GM19324 (cell line): ENCODE results near the gene TOMM22.

Source experiments
- ATAC-seq: cut with Tn5 transposase; IDR thresholded peaks from one replicate; pipeline ENCODE4 v1.9.1; 2021; ENCODE audit warnings: mild to moderate bottlenecking, moderate library complexity; ENCODE audit not compliant: unreplicated experiment, low FRiP score

Gene TOMM22

DNA sequence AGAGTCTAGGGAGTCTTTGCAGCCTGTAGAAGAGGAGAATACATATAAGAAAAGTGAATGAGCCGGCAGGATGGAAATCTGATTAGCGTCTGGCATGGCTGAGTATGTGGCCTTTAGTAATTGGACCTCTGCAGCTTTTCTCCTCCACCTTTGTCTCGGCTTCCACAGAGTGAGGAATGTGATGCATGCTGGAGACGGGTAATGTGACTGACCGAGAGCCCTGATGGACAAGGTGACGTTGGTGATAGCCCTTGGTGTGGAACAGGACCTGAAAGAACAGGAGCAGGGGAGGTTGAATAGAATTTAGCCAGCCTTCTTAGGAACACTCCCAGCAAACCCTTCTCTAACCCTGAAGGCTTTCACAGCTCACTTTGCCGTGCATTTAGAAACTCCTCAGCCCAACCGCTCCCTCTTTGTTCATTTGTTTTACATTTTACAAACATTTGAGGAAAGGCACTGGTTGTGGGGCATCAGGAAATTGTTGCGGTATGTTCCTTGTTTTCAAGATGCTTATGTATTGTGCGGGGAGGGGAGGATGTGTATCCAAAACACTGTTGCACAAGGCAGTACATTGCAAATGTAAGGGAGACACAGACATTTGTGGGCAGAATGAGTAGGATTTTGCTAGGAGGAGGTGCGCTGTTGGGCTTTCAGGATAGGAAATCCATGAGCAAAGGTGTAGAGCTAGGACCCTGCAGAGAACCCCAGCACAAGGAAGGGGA, 30.9 kb downstream of the TOMM22 start:
- no peak for ATAC-seq

DNA sequence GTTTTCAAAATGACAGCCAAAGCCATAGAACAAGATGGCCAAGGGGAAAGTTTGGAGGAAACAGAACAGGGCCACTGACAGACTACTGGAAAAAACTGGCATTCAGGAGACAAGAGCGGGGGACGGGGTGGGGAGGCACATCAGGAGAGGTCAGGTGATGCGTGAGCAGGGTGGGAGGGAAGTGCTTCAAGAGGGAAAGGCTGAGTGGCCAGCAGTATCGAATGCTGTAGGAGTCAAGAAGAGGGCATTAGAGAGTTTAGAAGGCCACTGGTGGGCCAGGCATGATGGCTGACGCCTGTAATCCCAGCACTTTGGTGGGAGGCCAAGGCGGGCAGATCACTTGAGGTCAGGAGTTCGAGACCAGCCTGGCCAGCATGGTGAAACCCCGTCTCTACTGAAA, 32.2 kb downstream of the TOMM22 start:
- no peak for ATAC-seq

DNA sequence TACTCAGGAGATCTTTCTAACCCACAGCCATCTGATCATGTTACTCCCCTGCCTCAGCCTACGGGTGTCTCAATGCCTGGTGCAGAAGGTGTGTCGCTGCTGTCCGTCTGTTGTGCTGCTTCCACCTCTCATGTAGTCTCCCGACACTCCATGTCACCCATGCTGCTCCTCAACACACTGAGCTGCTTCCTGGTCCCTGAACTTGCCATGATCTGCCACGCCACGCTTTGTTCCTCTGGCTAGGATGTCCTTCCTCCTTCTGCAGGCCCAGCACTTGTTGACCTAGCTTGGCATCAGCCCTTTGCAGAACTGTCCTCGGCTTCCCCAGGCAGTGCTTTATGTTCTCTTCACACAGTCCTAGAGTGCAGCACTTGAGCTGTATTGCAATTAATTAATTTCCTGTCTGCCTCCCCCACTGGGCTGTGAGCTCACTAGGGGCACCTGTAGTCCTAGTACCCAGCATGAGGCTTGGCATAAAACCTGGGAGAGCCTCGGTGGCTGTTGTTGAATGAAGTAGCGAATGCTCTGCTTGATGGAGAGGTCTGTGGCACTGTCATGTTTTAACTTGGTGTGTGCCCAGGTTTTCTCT, 33.5 kb downstream of the TOMM22 start:
- no peak for ATAC-seq

GRCh38 chr22:38715852-38716251, 34.1 kb downstream of the TOMM22 start:
- ATAC-seq: no peak

GRCh38 chr22:38716271-38716670, 34.5 kb downstream of the TOMM22 start:
- no peak for ATAC-seq

- no peak for ATAC-seq
Measured at GRCh38 chr22:38716826-38717225, 35.1 kb downstream of the TOMM22 start.

DNA sequence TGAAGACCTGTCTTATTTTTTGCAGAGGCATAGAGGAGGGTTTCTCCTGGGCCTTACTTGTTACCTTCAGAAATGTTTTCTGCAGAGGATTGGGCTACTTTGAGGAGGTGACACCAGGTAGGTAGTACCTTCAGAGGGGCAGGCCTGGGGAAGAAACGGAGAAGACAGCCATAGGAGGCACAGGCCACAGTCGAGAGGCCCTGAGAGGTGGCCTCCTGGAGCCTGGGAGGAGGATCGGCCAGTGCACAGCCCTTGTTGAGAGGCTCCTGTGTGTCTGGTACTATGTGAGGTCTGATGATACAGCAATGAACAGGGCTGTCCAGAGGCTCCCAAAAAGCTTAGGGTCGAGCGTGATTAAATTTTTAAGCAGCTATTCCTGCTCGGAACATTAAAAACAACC, 35.5 kb downstream of the TOMM22 start:
- no peak for ATAC-seq

- ATAC-seq: no peak
Measured at GRCh38 chr22:38718414-38718813, 36.7 kb downstream of the TOMM22 start.

GRCh38 chr22:38719196-38719595, 37.4 kb downstream of the TOMM22 start:
- ATAC-seq: no peak

DNA sequence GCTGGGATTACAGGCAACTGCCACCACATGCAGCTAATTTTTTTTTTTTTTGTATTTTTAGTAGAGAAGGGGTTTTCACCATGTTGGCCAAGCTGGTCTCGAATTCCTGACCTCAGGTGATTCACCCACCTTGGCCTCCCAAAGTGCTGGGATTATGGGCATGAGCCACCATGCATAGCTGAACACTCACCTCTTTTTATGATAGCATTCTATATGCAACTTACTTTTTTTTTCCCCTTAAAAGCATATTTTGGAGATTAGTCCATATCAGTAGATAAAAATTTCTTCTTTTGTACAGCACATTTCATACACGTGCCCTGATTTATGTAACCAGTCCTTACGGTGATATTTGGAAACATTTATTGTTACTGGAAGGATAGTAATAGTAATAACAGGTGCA, 38.6 kb downstream of the TOMM22 start:
- ATAC-seq: no peak

DNA sequence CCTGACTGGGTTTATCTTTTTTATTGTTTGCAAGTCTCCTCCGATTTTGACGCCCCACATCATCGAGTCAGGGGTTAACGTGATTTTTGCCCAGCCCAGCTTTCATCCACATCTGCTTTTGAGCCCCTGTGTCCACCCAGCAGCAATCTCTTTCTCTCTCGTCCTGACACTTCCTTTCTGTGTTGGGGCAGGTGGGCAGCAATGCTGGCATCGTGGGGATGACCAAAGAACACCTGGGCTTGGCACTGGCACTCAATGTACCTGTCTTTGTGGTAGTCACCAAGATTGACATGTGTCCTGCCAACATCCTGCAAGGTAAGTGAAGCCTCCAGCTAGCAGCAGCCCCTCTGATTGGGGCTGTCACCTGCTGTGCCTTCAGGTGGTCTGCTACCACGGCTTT, 39.8 kb downstream of the TOMM22 start:
- ATAC-seq: no peak

DNA sequence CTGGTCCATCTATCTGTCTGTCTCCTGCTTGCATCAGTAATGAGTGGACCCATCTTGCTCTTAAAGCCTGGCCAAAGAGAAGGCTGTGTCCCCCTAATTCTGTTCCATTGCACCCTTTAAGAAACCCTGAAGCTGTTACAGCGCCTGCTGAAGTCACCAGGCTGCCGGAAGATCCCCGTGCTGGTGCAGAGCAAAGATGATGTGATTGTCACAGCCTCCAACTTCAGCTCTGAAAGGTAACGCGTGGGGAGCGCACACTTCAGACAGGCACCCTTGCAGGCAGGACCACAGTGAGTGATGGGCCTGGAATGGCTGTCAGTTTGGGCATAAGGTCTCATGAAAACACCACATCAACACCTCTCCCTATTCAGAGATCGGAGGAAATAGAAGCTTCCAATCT, 42.4 kb downstream of the TOMM22 start:
- ATAC-seq: no peak

DNA sequence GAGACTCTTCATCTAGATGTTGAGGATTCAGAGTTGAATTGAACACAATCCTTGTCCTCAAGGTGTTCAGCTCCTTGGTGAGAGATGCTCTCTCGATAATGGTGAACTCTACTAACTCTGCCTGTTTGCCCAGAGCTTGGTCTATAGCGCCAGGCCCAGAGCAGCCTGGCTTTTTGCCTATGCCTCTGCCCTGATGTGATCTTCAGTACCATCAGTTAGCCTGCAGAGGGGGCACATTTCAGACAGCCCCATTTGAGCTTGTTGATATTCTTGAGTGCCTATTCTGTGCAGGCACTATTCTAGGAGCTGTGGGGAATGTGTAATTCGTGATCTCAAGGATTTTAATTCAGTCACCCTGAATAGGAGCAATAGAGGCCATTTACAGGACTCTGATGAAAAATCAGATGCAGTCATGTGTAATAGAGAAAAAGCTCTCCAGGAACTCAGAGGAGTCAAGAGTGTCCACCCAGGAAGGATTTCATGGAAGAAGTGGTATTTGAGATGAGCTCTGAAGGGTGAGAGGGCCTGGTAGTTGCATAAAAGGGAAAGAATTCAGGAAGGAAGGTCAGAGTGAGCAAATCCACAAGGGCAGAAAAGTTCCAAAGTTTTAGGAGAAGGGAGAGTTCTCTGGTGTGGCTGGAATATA, 43.3 kb downstream of the TOMM22 start:
- ATAC-seq: no peak

DNA sequence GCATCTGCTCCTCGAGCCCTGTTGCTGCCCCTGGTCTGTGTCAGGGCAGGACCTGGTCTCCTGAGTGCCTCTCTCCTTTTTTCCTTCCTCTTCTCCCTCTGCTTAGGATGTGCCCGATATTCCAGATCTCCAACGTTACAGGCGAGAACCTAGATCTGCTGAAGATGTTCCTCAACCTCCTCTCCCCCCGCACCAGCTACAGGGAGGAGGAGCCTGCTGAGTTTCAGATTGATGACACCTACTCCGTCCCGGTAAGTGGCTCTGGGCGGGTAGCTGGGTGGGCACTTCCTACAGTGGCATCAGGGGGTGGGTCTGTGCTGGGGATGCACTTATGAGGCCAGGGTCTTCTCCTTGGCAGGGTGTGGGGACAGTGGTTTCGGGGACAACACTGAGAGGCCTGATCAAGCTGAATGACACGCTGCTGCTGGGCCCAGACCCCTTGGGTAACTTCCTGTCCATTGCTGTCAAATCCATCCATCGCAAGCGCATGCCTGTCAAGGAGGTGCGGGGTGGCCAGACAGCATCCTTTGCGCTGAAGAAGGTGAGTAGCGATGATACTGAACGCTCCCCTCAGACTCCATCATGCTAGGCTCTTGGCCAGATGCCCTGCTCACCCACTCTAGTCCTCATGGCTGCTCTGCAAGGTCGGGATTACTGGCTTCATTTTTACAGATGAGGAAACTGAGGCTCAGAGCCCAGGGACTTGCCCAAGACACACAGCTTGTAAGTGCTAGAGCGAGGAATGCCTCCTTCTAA, 44.3 kb downstream of the TOMM22 start:
- no peak for ATAC-seq

- no peak for ATAC-seq
Measured at GRCh38 chr22:38727123-38727522, 45.4 kb downstream of the TOMM22 start.

GRCh38 chr22:38727530-38728451, 46.0 kb downstream of the TOMM22 start:
- no peak for ATAC-seq

GRCh38 chr22:38728871-38729796, 47.4 kb downstream of the TOMM22 start:
- ATAC-seq: no peak

DNA sequence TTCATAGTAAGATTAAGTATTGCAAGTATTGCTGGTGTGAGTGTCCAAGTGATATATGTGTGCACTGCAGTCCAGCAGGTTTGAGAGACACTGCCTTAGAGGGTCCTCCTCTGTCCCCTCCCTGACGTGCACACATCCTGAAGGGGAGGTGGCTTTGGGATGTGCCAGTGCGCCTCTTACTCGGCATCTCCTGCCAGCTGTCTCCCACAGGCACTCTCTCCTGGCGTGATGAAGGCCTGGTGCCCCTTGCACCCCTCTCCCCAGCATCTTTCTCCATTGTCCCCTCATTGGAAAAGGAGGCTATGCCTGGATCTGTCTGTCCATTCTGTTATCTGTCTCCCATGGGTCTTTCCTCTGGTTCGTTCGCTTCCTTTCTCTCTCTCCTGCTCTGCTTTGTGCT, 48.2 kb downstream of the TOMM22 start:
- no peak for ATAC-seq

- ATAC-seq: no peak
Measured at GRCh38 chr22:38730411-38730871, 48.7 kb downstream of the TOMM22 start.
